ENCODE measurements around the gene PRDM1.

The PRDM1 gene

DNA sequence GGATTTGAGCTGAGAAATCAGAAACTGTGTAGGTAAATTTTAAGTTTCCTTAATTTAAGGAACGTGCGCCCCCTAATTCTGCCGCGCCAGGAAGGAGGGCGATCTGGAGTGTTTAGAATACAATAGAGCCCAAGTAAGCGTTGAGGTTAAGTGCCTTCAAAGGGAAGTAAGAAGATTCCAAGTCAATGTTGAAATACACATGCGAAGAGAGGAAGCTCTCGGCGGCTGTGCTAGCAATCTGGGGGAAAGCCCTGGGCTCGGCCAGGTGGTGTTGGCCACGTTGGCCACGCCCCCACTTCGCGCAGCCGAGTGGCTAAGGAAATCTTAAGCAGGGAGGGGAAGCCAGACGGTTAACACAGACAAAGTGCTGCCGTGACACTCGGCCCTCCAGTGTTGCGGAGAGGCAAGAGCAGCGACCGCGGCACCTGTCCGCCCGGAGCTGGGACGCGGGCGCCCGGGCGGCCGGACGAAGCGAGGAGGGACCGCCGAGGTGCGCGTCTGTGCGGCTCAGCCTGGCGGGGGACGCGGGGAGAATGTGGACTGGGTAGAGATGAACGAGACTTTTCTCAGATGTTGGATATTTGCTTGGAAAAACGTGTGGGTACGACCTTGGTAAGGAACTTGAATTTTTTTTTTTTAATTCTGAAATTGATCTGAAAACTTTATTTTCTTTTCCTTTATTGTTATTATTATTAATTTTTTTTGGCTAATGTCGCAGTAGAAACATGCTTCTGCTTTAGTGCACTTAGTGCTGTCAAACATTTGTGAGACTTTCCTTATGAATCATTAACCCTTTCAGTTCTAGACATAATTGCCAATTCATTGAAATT lies at the start of gene PRDM1:
PRDM1 (plus strand) TSS at position 353 of the 830 bp plus-strand sequence; CDS start at position 571, 218 bp downstream.
- H3K36me3 ChIP-seq (ENCODE audit: insufficient read depth, low read length), result no peaks in the 10 kb centered on the region
- H3K4me1 ChIP-seq (ENCODE audit: insufficient read depth, low read length), result peaks cover 12% of the 10 kb centered on the region
- no peaks in the 10 kb centered on the region for H3K9me3 ChIP-seq (ENCODE audit: low read length)
- H3K27me3 ChIP-seq (ENCODE audit: insufficient read depth, low read length), result peaks cover 56% of the 10 kb centered on the region
- H3K4me3 ChIP-seq (ENCODE audit: low read length), result peak within 1 kb of the TSS; percentile 30
- H2AFZ ChIP-seq (ENCODE audit: low read depth, low read length), result no peak within 1 kb of the TSS

DNA sequence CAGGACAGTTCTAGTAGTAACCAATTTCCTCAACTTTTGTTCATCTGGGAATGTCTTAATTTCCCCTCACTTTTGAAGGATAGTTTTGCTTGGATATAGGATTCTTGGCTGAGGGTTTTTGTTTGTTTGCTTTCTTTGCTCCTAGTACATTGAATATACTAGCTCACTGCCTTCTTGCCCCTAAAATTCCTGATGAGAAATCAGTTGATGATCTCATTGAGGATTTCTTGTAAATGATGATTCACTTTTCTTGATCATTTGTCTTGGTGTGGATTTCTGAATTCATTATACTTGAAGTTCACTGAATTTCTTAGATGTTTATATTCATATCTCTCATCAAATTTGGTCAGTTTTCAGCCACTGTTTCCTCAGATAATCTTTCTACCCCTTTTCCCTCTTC lies 49.1 kb upstream of the PRDM1 start:
- Histone ChIP-seq H2AFZ (ENCODE audit: low read depth, low read length) (no peak overlapping the region), H3K27me3 (ENCODE audit: insufficient read depth, low read length) (no peaks in the 10 kb centered on the region), H3K4me3 (ENCODE audit: low read length) (no peak overlapping the region), H3K9me3 (ENCODE audit: low read length) (no peaks in the 10 kb centered on the region), H3K36me3 (ENCODE audit: insufficient read depth, low read length) (no peaks in the 10 kb centered on the region), H3K4me1 (ENCODE audit: insufficient read depth, low read length) (no peaks in the 10 kb centered on the region)

DNA sequence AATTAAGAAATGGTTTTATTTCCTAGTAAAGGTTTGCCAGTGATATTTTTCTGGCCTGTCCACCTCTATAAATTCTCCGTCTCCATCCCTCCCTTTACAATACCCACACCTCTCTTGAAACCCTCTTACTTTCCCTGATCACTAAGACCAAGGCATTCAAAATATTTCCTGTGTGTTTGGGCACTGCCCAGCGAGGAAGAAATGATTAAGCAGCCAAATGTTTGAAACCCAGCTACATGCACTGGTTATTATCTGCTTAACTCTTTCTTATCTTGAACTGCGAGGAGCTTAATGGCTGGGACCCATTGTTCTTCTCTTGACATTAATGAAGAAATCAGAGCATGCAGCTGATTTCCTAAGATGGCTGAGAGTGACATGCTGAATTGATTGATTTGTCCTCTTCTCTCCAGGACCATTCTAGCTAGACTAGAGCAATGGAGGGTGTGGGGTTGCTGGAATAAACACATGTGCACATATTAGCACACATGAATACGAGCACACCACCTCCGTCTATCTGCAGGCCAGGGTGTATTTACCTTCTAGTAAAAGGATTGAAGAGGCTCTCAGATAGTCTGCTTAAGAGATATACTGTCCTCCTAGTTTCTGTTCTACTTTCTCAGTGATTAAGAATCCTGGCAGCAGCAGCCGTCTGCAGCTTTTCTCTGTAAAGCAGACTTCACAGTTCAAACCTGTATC lies 46.1 kb upstream of the PRDM1 start:
- H3K9me3 ChIP-seq (ENCODE audit: low read length), result no peaks in the 10 kb centered on the region
- no peaks in the 10 kb centered on the region for H3K4me1 ChIP-seq (ENCODE audit: insufficient read depth, low read length)
- peaks cover 2% of the 10 kb centered on the region for H3K27me3 ChIP-seq (ENCODE audit: insufficient read depth, low read length)
- H3K4me3 ChIP-seq (ENCODE audit: low read length), result no peak overlapping the region
- H2AFZ ChIP-seq (ENCODE audit: low read depth, low read length), result no peak overlapping the region
- no peaks in the 10 kb centered on the region for H3K36me3 ChIP-seq (ENCODE audit: insufficient read depth, low read length)

DNA sequence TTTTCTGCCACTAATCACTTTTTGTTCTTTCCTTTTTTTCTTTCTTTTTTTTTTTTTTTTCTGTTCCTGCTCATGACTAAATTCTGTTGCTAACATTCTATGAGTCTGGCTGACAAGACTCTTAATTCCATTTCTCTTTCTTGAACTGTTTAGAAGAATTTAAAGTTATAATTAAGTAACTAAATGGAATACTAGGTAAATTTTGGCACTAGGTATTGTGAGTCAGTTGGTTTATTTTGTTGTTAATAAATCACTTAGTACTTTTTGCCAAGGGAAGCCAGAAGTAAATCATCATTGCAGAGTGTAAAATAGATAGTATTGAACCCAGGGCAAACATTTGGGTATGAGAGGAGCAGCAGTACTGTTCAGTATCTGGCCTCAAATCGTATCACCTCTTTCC lies 42.0 kb upstream of the PRDM1 start:
- H3K9me3 ChIP-seq (ENCODE audit: low read length), result no peaks in the 10 kb centered on the region
- H3K36me3 ChIP-seq (ENCODE audit: insufficient read depth, low read length), result no peaks in the 10 kb centered on the region
- no peak overlapping the region for H2AFZ ChIP-seq (ENCODE audit: low read depth, low read length)
- H3K4me3 ChIP-seq (ENCODE audit: low read length), result no peak overlapping the region
- no peaks in the 10 kb centered on the region for H3K4me1 ChIP-seq (ENCODE audit: insufficient read depth, low read length)
- peaks cover 16% of the 10 kb centered on the region for H3K27me3 ChIP-seq (ENCODE audit: insufficient read depth, low read length)

DNA sequence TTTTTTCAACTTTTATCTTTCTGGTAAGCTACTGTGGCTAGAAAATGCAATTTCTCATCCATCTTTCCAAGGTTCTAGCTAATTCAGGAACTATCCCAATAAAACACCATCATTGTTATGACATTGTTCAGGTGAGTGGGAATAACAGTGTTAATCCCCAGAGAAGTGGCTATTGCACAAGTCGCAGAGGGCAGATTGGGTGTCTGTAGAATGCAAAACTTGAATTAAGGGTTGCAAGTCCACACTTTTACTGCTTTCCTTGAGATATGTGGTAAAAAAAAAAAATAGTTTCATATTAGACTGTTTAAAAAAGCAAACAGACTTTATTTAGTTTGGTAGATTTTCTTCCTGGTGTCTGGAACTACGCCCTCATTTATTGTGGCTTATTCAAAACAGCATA lies 41.1 kb upstream of the PRDM1 start:
- H3K4me1 ChIP-seq (ENCODE audit: insufficient read depth, low read length), result no peaks in the 10 kb centered on the region
- H3K27me3 ChIP-seq (ENCODE audit: insufficient read depth, low read length), result peaks cover 26% of the 10 kb centered on the region
- no peak overlapping the region for H2AFZ ChIP-seq (ENCODE audit: low read depth, low read length)
- no peaks in the 10 kb centered on the region for H3K9me3 ChIP-seq (ENCODE audit: low read length)
- no peak overlapping the region for H3K4me3 ChIP-seq (ENCODE audit: low read length)
- H3K36me3 ChIP-seq (ENCODE audit: insufficient read depth, low read length), result no peaks in the 10 kb centered on the region

DNA sequence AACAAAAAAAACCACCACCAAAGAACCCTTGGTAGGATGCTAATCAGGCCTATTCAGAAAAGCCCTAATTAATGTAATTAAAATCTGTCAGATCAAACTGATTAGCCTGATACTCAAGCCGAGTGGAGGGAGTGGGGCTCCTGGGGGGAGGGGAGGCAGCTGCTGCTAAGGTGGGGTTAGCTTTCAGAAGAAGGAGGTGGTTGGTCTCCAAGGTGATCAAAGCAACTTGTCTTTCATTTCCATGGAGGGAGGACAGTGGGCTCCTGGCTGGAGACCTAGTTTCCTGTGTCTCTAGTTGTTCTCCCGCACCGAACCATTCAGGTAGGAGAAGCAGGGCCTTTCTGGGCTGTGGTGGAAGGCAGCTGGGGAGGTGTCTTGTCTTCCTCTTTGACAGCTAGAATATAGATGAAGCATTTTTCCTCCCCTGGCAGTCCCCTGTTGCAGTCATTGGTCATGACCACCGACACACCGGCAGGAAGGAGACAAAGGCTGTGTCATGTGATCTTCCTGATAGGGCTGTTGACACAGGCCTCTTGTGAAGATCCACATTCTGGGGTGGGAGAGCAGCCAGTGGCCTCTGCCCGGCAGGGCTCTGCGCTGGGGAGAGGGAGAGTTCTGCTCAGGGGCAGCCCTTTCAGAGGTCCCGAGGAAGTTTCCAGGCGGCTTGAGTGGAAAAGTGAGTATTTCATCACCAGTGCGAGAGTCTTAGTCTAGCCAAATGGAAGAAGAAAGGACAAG lies 39.9 kb upstream of the PRDM1 start:
- no peaks in the 10 kb centered on the region for H3K9me3 ChIP-seq (ENCODE audit: low read length)
- no peak overlapping the region for H2AFZ ChIP-seq (ENCODE audit: low read depth, low read length)
- H3K4me3 ChIP-seq (ENCODE audit: low read length), result no peak overlapping the region
- no peaks in the 10 kb centered on the region for H3K36me3 ChIP-seq (ENCODE audit: insufficient read depth, low read length)
- H3K27me3 ChIP-seq (ENCODE audit: insufficient read depth, low read length), result peaks cover 34% of the 10 kb centered on the region
- no peaks in the 10 kb centered on the region for H3K4me1 ChIP-seq (ENCODE audit: insufficient read depth, low read length)

DNA sequence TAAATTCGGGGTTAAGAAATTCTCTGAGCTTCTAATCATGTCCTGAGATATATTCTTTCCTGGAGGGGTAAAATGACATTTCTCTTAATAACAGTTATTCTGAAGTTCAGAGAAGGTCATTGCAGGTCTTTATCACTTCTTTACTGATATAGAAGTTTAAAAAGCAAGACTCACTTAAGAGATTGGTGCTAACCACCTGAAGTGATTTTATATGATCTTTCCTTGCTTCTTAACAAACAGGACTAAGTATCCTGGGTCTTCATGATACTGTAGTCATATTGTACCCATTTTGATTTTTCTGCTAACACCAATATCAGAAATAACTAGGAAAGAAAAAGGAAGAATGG lies 39.3 kb upstream of the PRDM1 start:
- H3K36me3 ChIP-seq (ENCODE audit: insufficient read depth, low read length), result no peaks in the 10 kb centered on the region
- H2AFZ ChIP-seq (ENCODE audit: low read depth, low read length), result no peak overlapping the region
- peaks cover 40% of the 10 kb centered on the region for H3K27me3 ChIP-seq (ENCODE audit: insufficient read depth, low read length)
- H3K4me3 ChIP-seq (ENCODE audit: low read length), result no peak overlapping the region
- no peaks in the 10 kb centered on the region for H3K9me3 ChIP-seq (ENCODE audit: low read length)
- no peaks in the 10 kb centered on the region for H3K4me1 ChIP-seq (ENCODE audit: insufficient read depth, low read length)

DNA sequence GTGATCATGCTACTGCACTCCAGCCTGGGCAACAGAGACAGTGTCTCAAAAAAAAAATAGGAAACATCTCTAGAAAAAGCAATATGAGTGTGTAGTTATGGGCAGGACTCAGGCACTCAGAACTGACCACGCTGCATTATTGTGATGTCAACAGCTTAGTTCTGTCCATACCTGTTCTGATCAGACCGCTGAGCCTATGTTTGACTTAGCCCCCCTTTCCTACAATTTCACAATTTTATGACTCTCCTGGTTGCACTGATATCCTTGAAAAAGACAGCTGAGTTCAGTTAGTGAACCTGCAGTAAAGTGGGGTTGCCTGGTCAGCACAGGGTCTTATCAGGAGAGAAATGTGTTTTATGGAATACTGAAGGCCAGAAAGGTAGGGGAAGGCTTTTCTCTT lies 37.8 kb upstream of the PRDM1 start:
- Histone ChIP-seq H3K27me3 (ENCODE audit: insufficient read depth, low read length) (peaks cover 47% of the 10 kb centered on the region), H2AFZ (ENCODE audit: low read depth, low read length) (no peak overlapping the region), H3K9me3 (ENCODE audit: low read length) (no peaks in the 10 kb centered on the region), H3K4me1 (ENCODE audit: insufficient read depth, low read length) (no peaks in the 10 kb centered on the region), H3K36me3 (ENCODE audit: insufficient read depth, low read length) (no peaks in the 10 kb centered on the region), H3K4me3 (ENCODE audit: low read length) (no peak overlapping the region)

DNA sequence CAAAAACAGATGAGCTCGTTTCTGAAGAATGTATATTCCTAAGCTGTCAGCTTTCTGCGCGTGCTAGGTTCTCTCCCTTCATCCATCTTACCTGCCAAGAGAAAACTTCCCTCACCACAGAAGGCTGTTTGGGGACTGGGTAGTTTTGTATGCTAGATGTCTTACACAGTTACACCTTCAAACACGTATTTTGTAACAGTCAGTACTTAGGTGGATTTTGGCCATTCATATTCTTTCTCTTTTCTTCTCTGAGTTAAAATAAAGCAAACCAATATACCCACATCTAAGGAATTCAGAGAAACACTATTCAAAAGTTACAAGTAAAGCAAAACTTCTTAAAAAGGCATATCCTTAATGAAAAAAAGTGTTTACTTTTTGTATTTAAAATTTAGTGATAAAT lies 35.6 kb upstream of the PRDM1 start:
- H2AFZ ChIP-seq (ENCODE audit: low read depth, low read length), result no peak overlapping the region
- no peaks in the 10 kb centered on the region for H3K4me1 ChIP-seq (ENCODE audit: insufficient read depth, low read length)
- no peak overlapping the region for H3K4me3 ChIP-seq (ENCODE audit: low read length)
- peaks cover 48% of the 10 kb centered on the region for H3K27me3 ChIP-seq (ENCODE audit: insufficient read depth, low read length)
- H3K9me3 ChIP-seq (ENCODE audit: low read length), result no peaks in the 10 kb centered on the region
- no peaks in the 10 kb centered on the region for H3K36me3 ChIP-seq (ENCODE audit: insufficient read depth, low read length)

DNA sequence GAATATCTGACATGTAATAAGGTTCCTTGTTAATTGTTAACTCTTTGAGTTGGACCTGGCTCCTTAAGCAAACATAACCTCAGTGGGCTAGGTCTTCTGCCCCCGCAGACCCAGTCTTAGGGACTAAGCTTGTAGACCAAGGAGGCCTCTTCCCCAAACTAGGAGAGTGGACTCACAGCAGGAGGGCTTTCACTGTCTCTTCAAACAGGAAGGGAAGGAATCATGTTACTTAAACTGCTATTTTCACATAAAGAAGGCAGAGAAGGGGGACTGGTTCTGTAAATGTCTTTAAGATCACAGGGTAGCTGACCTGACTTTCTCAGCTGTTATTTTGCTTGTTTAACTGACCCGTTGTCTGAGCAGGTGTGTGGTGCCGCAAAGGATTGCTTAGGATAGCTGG lies 34.9 kb upstream of the PRDM1 start:
- H3K9me3 ChIP-seq (ENCODE audit: low read length), result no peaks in the 10 kb centered on the region
- no peak overlapping the region for H2AFZ ChIP-seq (ENCODE audit: low read depth, low read length)
- no peak overlapping the region for H3K4me3 ChIP-seq (ENCODE audit: low read length)

DNA sequence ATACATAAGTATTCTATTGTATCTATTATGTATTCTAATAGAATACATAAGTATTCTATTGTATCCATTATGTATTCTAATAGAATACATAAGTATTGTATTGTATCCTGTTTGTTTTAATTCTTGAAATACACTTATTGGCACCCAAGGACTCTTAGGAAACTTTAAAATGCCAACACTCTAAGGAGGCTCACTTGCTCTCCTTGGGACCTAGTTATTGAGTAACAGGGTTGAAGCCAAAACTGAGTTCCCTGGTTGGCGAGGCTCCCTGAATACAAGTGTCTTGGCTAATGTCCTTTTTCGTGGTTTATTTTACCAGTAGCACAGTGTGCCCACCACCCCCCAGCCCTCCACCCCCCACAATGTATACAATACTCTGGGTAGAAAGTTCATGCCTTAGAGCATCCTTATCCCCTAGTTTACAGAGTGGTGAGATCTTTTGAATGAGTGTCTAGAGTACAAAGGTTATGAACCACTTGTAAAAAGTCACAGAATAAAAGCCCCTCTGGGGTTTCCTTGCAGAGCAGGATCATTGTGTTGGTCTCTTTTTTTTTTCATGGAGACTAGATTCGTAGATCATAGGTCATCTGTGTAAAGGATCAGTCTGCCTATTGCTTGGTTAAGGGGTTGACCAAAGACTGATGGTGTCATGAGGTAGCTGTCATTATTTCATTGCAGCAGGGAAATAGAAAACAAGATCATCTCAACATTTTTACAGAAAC lies 32.5 kb upstream of the PRDM1 start:
- Histone ChIP-seq H3K4me3 (ENCODE audit: low read length) (no peak overlapping the region), H2AFZ (ENCODE audit: low read depth, low read length) (no peak overlapping the region)

More for the DNA sequence above, 34.9 kb upstream of the PRDM1 start:
- Histone ChIP-seq H3K27me3 (ENCODE audit: insufficient read depth, low read length) (peaks cover 52% of the 10 kb centered on the region), H3K36me3 (ENCODE audit: insufficient read depth, low read length) (no peaks in the 10 kb centered on the region), H3K4me1 (ENCODE audit: insufficient read depth, low read length) (no peaks in the 10 kb centered on the region)

DNA sequence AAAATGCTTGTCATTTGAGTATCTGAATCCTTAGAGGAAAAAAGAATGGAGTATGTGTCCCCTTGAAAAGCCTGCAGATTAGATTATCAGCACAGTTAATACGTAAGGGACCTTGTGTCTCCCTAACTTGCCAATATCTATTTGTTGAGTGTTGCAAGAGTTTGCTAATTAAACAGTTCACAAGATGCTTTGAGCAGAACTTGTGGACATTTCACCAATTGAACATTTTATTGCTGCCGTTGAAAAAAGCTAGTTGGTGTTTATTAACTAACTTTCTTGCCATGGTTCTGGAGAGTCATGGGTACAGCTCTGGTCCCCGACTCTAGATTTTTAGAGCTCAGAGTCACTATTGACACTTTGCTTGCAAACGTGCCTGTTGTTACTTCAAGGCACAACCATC lies 30.6 kb upstream of the PRDM1 start:
- peaks cover 39% of the 10 kb centered on the region for H3K27me3 ChIP-seq (ENCODE audit: insufficient read depth, low read length)
- no peak overlapping the region for H3K4me3 ChIP-seq (ENCODE audit: low read length)
- no peaks in the 10 kb centered on the region for H3K36me3 ChIP-seq (ENCODE audit: insufficient read depth, low read length)
- H3K9me3 ChIP-seq (ENCODE audit: low read length), result no peaks in the 10 kb centered on the region
- H3K4me1 ChIP-seq (ENCODE audit: insufficient read depth, low read length), result no peaks in the 10 kb centered on the region
- H2AFZ ChIP-seq (ENCODE audit: low read depth, low read length), result no peak overlapping the region

More for the DNA sequence above, 32.5 kb upstream of the PRDM1 start:
- Histone ChIP-seq H3K4me1 (ENCODE audit: insufficient read depth, low read length) (no peaks in the 10 kb centered on the region), H3K36me3 (ENCODE audit: insufficient read depth, low read length) (no peaks in the 10 kb centered on the region), H3K9me3 (ENCODE audit: low read length) (no peaks in the 10 kb centered on the region), H3K27me3 (ENCODE audit: insufficient read depth, low read length) (peaks cover 57% of the 10 kb centered on the region)
